Neuronal stem cell (in vitro differentiated cells): ENCODE measurements around the gene MKNK1.

Experiments used
- DNase-seq: peaks from one replicate; pipeline ENCODE4 v3.0.0-alpha.2; 2013; ENCODE audit warnings: low spot score
- H2AFZ ChIP-seq: one replicate; pipeline ENCODE4 v1.6.1; 2013; ENCODE audit warnings: mild to moderate bottlenecking, low read length, inconsistent platforms
- H2AK5ac ChIP-seq: 2 replicates; pipeline ENCODE4 v1.6.1; 2013; ENCODE audit warnings: low read depth, mild to moderate bottlenecking, inconsistent platforms, low read length, moderate library complexity, mixed read lengths
- H2BK120ac ChIP-seq: 2 replicates; pipeline ENCODE4 v1.6.1; 2013; ENCODE audit warnings: low read depth, mild to moderate bottlenecking, inconsistent platforms, low read length, moderate library complexity, mixed read lengths
- H2BK12ac ChIP-seq: one replicate; pipeline ENCODE4 v1.6.1; 2013; ENCODE audit warnings: low read length, inconsistent platforms
- H2BK15ac ChIP-seq: 2 replicates; pipeline ENCODE4 v1.6.1; 2013; ENCODE audit warnings: mild to moderate bottlenecking, low read length, inconsistent platforms, mixed read lengths
- H2BK5ac ChIP-seq: one replicate; pipeline ENCODE4 v1.6.1; 2013; ENCODE audit warnings: inconsistent platforms, mild to moderate bottlenecking, low read length, moderate library complexity
- H3K14ac ChIP-seq: one replicate; pipeline ENCODE4 v1.6.1; 2013; ENCODE audit warnings: low read length, inconsistent platforms
- H3K18ac ChIP-seq: 2 replicates; pipeline ENCODE4 v1.6.1; 2013; ENCODE audit warnings: low read length, inconsistent platforms
- H3K23ac ChIP-seq: 2 replicates; pipeline ENCODE4 v1.6.1; 2013; ENCODE audit warnings: low read depth, mild to moderate bottlenecking, mixed read lengths, low read length, inconsistent platforms; ENCODE audit not compliant: poor library complexity
- H3K27ac ChIP-seq: replicated peaks from 3 replicates; pipeline ENCODE4 v1.5.1; 2013; ENCODE audit warnings: low read length, inconsistent platforms
- H3K27me3 ChIP-seq, 3 experiments: 2 replicates each; pipeline ENCODE4 v1.6.1; 2013; ENCODE audit warnings: low read length in 3 of 3, mild to moderate bottlenecking in 2 of 3, inconsistent platforms in 1 of 3, low read depth in 1 of 3, mixed read lengths in 1 of 3, moderate library complexity in 1 of 3; ENCODE audit not compliant: control insufficient read depth in 3 of 3, insufficient read depth in 3 of 3
- H3K36me3 ChIP-seq, 2 donors: replicated peaks in 1 of 2; 2 replicates each; pipeline ENCODE4 v1.6.1; 2013; ENCODE audit warnings: low read length in 2 of 2; ENCODE audit not compliant: control insufficient read depth in 2 of 2, insufficient read depth in 2 of 2
- H3K4ac ChIP-seq: 2 replicates; pipeline ENCODE4 v1.6.1; 2013; ENCODE audit warnings: inconsistent platforms, mild to moderate bottlenecking, low read length, moderate library complexity
- H3K4me1 ChIP-seq, 2 donors: 1 replicate in 1 of 2; 2 replicates in 1 of 2; pipeline ENCODE4 v1.6.1; 2013; ENCODE audit warnings: low read length in 2 of 2, low read depth in 1 of 2; ENCODE audit not compliant: control insufficient read depth in 2 of 2, insufficient read depth in 1 of 2
- H3K4me2 ChIP-seq: one replicate; pipeline ENCODE4 v1.6.1; 2013; ENCODE audit warnings: mild to moderate bottlenecking, low read length, inconsistent platforms; ENCODE audit not compliant: insufficient read depth, poor library complexity, severe bottlenecking
- H3K4me3 ChIP-seq, 2 donors: 2 replicates each; pipeline ENCODE4 v1.5.1; 2013; ENCODE audit warnings: low read length in 2 of 2, mild to moderate bottlenecking in 2 of 2, inconsistent platforms in 1 of 2, moderate library complexity in 1 of 2
- H3K79me1 ChIP-seq: one replicate; pipeline ENCODE4 v1.6.1; 2013; ENCODE audit warnings: low read depth, mild to moderate bottlenecking, inconsistent platforms, low read length, moderate library complexity
- H3K9ac ChIP-seq: one replicate; pipeline ENCODE4 v1.6.1; 2013; ENCODE audit warnings: mild to moderate bottlenecking, low read depth, low read length, inconsistent platforms; ENCODE audit not compliant: poor library complexity
- H3K9me3 ChIP-seq, 2 donors: replicated peaks in 1 of 2; 2 replicates each; pipeline versions ENCODE3 to v1.6.1; 2013; ENCODE audit warnings: low read length in 2 of 2, mild to moderate bottlenecking in 2 of 2, inconsistent platforms in 1 of 2, low read depth in 1 of 2, mixed read lengths in 1 of 2, moderate library complexity in 1 of 2; ENCODE audit not compliant: control insufficient read depth in 2 of 2, insufficient read depth in 1 of 2
- H4K8ac ChIP-seq: one replicate; pipeline ENCODE4 v1.6.1; 2013; ENCODE audit warnings: low read depth, mild to moderate bottlenecking, inconsistent platforms, low read length, moderate library complexity
- H4K91ac ChIP-seq: one replicate; pipeline ENCODE4 v1.6.1; 2013; ENCODE audit warnings: low read length, low read depth, mild to moderate bottlenecking, inconsistent platforms; ENCODE audit not compliant: poor library complexity
- WGBS, 2 donors: extraction: QIAGEN DNeasy Blood & Tissue Kit; methylation state at CpG; one replicate each; pipeline ENCODE4 v1.1.7; 2013; ENCODE audit warnings: missing lambda C conversion rate in 2 of 2, mixed read lengths in 1 of 2; ENCODE audit not compliant: insufficient read length in 2 of 2, insufficient replicate concordance in 1 of 2; ENCODE audit errors: extremely low coverage in 2 of 2; 5-methylcytosine and 5-hydroxymethylcytosine counted together

MKNK1 gene

DNA sequence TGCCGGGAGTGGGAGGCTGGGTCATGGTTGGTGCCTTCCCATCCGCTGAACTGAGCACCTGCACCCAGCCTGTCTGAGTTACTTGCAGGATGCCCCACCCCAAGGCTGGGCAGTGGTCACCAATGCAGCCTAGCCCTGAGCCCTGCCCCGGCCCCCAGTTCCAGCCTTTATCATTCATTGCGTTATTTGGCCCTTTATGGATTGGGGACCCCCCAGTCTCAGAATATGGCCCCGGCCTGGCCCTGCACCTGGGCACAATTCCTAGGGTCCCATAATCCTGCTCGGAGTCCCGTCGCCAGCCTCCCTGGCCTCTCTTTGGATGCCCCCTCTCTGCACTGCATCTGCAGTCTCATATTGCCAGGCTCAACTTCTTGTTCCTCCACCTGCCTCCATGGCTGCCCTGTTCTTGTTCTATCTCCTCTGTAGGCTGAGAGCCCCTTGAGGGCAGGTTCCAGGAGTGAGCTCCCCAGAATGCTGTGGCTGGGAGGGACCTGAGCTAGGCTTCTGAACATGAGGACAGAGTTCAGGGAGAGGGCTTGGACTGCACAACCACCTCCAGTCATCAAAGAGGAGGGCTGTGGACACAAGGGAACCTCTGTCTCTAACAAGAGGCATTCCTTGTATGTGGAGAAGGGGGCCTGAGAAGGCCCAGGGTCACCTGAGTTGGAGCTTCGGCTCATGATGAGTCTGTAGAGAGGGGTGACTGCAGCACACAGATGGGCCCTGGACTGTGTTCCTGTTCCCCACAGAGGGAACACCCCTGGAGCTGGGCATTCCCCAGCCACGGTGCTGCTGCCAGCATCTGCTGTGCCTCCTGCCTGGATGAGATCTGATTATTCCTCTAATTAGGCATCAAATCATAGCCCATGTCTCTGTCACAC lies 51.5 kb downstream of the MKNK1 start:
- no peak overlapping the region for H3K4me3 ChIP-seq
- H3K27ac ChIP-seq = no peak overlapping the region
- H4K91ac ChIP-seq = no peak overlapping the region
- no peak overlapping the region for H2BK15ac ChIP-seq
- no peak overlapping the region for H3K9ac ChIP-seq
- H3K36me3 ChIP-seq = no peaks in the 10 kb centered on the region
- no peaks in the 10 kb centered on the region for H3K9me3 ChIP-seq
- H3K4me2 ChIP-seq = no peak overlapping the region
- H4K8ac ChIP-seq = no peak overlapping the region
- peaks cover 0 to 23% (median 0%) of the 10 kb centered on the region in 3 experiments for H3K27me3 ChIP-seq
- H2BK120ac ChIP-seq = no peak overlapping the region
- DNase-seq = no peak
- WGBS, 2 donors = no CpG with 5 or more reads among the region's 10 CpGs
- H2AFZ ChIP-seq = no peak overlapping the region
- H3K79me1 ChIP-seq = no peaks in the 10 kb centered on the region
- no peak overlapping the region for H3K4ac ChIP-seq
- no peak overlapping the region for H2BK12ac ChIP-seq
- H2AK5ac ChIP-seq = no peak overlapping the region
- H3K4me1 ChIP-seq = peaks cover 15 to 19% of the 10 kb centered on the region in 2 donors
- peak overlapping the region; percentile 91 for H2BK5ac ChIP-seq
- H3K14ac ChIP-seq = no peak overlapping the region
- no peak overlapping the region for H3K23ac ChIP-seq
- peak overlapping the region; percentile 29 for H3K18ac ChIP-seq

DNA sequence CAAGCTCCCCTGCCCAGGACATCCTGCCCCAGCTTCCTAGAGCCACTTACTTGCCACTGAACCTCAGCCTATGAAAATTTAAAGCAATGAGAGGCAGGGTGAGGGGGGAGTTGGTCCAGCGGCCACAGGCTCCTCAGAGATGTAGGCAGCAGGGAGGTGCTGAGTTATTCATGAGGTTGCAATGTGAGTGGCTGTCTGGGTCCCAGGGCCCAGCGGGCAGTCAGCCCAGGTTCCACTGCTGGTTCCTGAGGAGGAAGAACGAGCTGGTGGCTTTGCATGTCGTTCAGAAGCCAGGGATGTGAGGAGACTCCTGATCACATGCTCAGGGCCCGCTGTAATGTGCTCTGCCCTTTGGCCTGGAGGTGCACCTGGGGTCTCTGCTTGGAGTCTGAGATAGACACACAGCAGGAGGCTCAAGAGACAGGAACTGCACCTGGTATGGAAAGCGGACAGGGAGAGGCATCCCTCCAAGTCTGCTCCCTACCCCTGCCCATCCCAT lies 52.4 kb downstream of the MKNK1 start, which contains the start of gene KNCN:
Gene KNCN, minus strand, starts transcription at position 51 of the 499 bp plus-strand sequence. CDS start 432 bp downstream, outside the sequence.
- Histone ChIP-seq H2AK5ac (peak within 1 kb of the TSS; percentile 60), H3K9me3 (no peaks in the 10 kb centered on the region), H3K36me3 (no peaks in the 10 kb centered on the region), H2BK12ac (no peak within 1 kb of the TSS), H2BK5ac (peak within 1 kb of the TSS; percentile 91), H3K18ac (peak within 1 kb of the TSS; percentile 70), H3K4me3 (no peak within 1 kb of the TSS), H3K23ac (peak within 1 kb of the TSS; percentile 82), H3K27me3 (peaks cover 0 to 33% (median 0%) of the 10 kb centered on the region in 3 experiments), H3K9ac (peak within 1 kb of the TSS; percentile 22), H3K27ac (no peak within 1 kb of the TSS), H3K4me2 (no peak within 1 kb of the TSS), H2BK15ac (peak within 1 kb of the TSS; percentile 90), H3K4me1 (peaks cover 15 to 17% of the 10 kb centered on the region in 2 donors), H3K14ac (peak within 1 kb of the TSS; percentile 23), H3K79me1 (no peaks in the 10 kb centered on the region), H4K8ac (no peak within 1 kb of the TSS), H2AFZ (no peak within 1 kb of the TSS), H4K91ac (no peak within 1 kb of the TSS), H3K4ac (no peak within 1 kb of the TSS), H2BK120ac (no peak within 1 kb of the TSS)
- no peak for DNase-seq
- WGBS, 2 donors = no CpG with 5 or more reads among the region's 6 CpGs

DNA sequence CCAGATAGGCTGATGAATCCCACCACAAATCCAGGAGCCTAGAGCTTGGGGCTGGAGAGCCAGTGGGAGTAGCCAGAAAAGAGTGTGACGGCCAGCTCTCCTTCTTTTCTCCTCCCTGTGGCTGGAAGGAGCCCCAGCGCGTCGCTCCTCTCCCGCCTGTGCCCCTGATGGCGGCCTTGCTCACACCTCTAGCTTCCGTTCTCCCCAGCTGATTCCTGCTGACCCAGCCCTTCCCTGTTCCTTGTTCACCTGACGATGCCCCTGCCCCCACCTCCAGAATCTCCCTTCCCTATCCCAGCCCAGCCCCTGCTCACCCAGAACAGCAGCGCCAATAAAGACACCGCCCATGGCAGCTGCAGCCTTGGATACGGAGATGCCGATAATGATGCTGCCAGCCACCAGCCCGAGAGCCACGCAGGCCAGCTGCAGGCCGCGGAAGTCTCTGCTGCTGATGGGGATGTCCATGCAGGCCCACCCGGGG lies 53.3 kb downstream of the MKNK1 start:
- Histone ChIP-seq H3K36me3 (no peaks in the 10 kb centered on the region), H3K4ac (no peak overlapping the region), H2BK15ac (peak overlapping the region; percentile 90), H3K4me3 (no peak overlapping the region), H3K14ac (peak overlapping the region; percentile 23), H2BK5ac (no peak overlapping the region), H2AK5ac (peak overlapping the region; percentile 60), H3K9ac (no peak overlapping the region), H4K8ac (no peak overlapping the region), H3K27me3 (peaks cover 0 to 41% (median 6%) of the 10 kb centered on the region in 3 experiments), H3K18ac (peak overlapping the region; percentile 70), H2AFZ (no peak overlapping the region), H3K27ac (no peak overlapping the region), H3K23ac (peak overlapping the region; percentile 50), H4K91ac (no peak overlapping the region), H2BK120ac (no peak overlapping the region), H3K4me2 (no peak overlapping the region), H3K9me3 (no peaks in the 10 kb centered on the region), H3K79me1 (no peaks in the 10 kb centered on the region), H2BK12ac (no peak overlapping the region), H3K4me1 (peaks cover 15 to 17% of the 10 kb centered on the region in 2 donors)
- no CpG with 5 or more reads among the region's 17 CpGs for WGBS, 2 donors
- no peak for DNase-seq
